Effector memory CD8-positive, alpha-beta T cell (primary cell): Measurements from ENCODE around the gene PPP6C.

Experiments used
- ATAC-seq: fragments of 150-1000 bp; cut with Tn5 transposase; replicated peaks from 2 replicates; pipeline ENCODE4 v1.10.0; 2021; ENCODE audit warnings: mild to moderate bottlenecking, moderate library complexity
- DNase-seq, 3 experiments: peaks; one replicate each; pipeline ENCODE4 v3.0.0; 2021
- H3K27ac Mint-ChIP-seq, 2 donors: one replicate each; pipeline ENCODE4 v1.8.0; 2022; ENCODE audit warnings: mild to moderate bottlenecking in 2 of 2, mixed read lengths in 2 of 2, moderate library complexity in 2 of 2
- H3K27me3 Mint-ChIP-seq, 2 donors: one replicate each; pipeline ENCODE4 v1.8.0; 2022; ENCODE audit warnings: mixed read lengths in 2 of 2
- H3K36me3 Mint-ChIP-seq: one replicate; pipeline ENCODE4 v1.8.0; 2022; ENCODE audit warnings: mild to moderate bottlenecking, moderate library complexity, mixed read lengths; ENCODE audit not compliant: insufficient read depth
- H3K4me1 Mint-ChIP-seq, 2 donors: one replicate each; pipeline ENCODE4 v1.8.0; 2022; ENCODE audit warnings: low read depth in 2 of 2, mixed read lengths in 2 of 2
- H3K4me3 Mint-ChIP-seq, 2 donors: one replicate each; pipeline ENCODE4 v1.8.0; 2022; ENCODE audit warnings: mild to moderate bottlenecking in 2 of 2, mixed read lengths in 2 of 2, moderate library complexity in 2 of 2
- H3K9me3 Mint-ChIP-seq, 2 donors: one replicate each; pipeline ENCODE4 v1.8.0; 2022; ENCODE audit warnings: mixed read lengths in 2 of 2

PPP6C gene

GRCh38 chr9:125143377-125144090 is 46.1 kb downstream of the PPP6C start, which contains the start of gene SCAI:
Gene SCAI (minus strand): TSS chr9:125143528. CDS start chr9:125143437, 91 bp downstream.
- H3K4me1 Mint-ChIP-seq, result peaks cover 19 to 32% of the 10 kb centered on the region in 2 donors
- peak within 1 kb of the TSS; percentile 83 to 87 for H3K27ac Mint-ChIP-seq
- peak within 1 kb of the TSS; percentile 94 to 97 for H3K4me3 Mint-ChIP-seq
- peaks cover 14% of the 10 kb centered on the region for H3K36me3 Mint-ChIP-seq
- DNase-seq (peak; percentile 97 to 98 (median 98)), ATAC-seq (peak; percentile 98)
- no peaks in the 10 kb centered on the region for H3K9me3 Mint-ChIP-seq
- no peaks in the 10 kb centered on the region for H3K27me3 Mint-ChIP-seq

GRCh38 chr9:125142560-125143376 is 46.8 kb downstream of the PPP6C start:
- Mint-ChIP-seq H3K9me3 (no peaks in the 10 kb centered on the region), H3K27ac (peak overlapping the region; percentile 83 to 87), H3K4me1 (peaks cover 19 to 35% of the 10 kb centered on the region in 2 donors), H3K36me3 (peaks cover 18% of the 10 kb centered on the region), H3K4me3 (peak overlapping the region; percentile 94 to 97), H3K27me3 (no peaks in the 10 kb centered on the region)
- DNase-seq, result peak in 1 of 3 experiments; percentile 15
- peak; percentile 15 for ATAC-seq

- H3K9me3 Mint-ChIP-seq, result no peaks in the 10 kb centered on the region
- no peaks in the 10 kb centered on the region for H3K27me3 Mint-ChIP-seq
- peaks cover 20% of the 10 kb centered on the region for H3K36me3 Mint-ChIP-seq
- peak overlapping the region; percentile 94 to 97 for H3K4me3 Mint-ChIP-seq
- H3K4me1 Mint-ChIP-seq, result peaks cover 19 to 35% of the 10 kb centered on the region in 2 donors
- peak overlapping the region; percentile 83 to 87 for H3K27ac Mint-ChIP-seq
- ATAC-seq (no peak), DNase-seq (no peak)
Measured at GRCh38 chr9:125141751-125142150, 47.9 kb downstream of the PPP6C start.

GRCh38 chr9:125141251-125141650 is 48.4 kb downstream of the PPP6C start:
- H3K4me1 Mint-ChIP-seq, result peaks cover 19 to 35% of the 10 kb centered on the region in 2 donors
- no peaks in the 10 kb centered on the region for H3K27me3 Mint-ChIP-seq
- H3K36me3 Mint-ChIP-seq, result peaks cover 20% of the 10 kb centered on the region
- no peak for DNase-seq
- H3K4me3 Mint-ChIP-seq, result no peak overlapping the region
- H3K9me3 Mint-ChIP-seq, result no peaks in the 10 kb centered on the region
- H3K27ac Mint-ChIP-seq, result no peak overlapping the region
- no peak for ATAC-seq

- no peaks in the 10 kb centered on the region for H3K9me3 Mint-ChIP-seq
- peaks cover 20% of the 10 kb centered on the region for H3K36me3 Mint-ChIP-seq
- DNase-seq (no peak), ATAC-seq (no peak)
- no peak overlapping the region for H3K4me3 Mint-ChIP-seq
- peaks cover 19 to 35% of the 10 kb centered on the region in 2 donors for H3K4me1 Mint-ChIP-seq
- no peaks in the 10 kb centered on the region for H3K27me3 Mint-ChIP-seq
- H3K27ac Mint-ChIP-seq, result no peak overlapping the region
Measured at GRCh38 chr9:125140576-125140975, 49.0 kb downstream of the PPP6C start.

GRCh38 chr9:125137200-125137599 is 52.4 kb downstream of the PPP6C start:
- Mint-ChIP-seq H3K27me3 (no peaks in the 10 kb centered on the region), H3K9me3 (no peaks in the 10 kb centered on the region), H3K4me1 (peaks cover 14 to 32% of the 10 kb centered on the region in 2 donors), H3K36me3 (peaks cover 10% of the 10 kb centered on the region), H3K4me3 (no peak overlapping the region), H3K27ac (no peak overlapping the region)
- ATAC-seq (no peak), DNase-seq (no peak)

GRCh38 chr9:125134976-125135375 is 54.6 kb downstream of the PPP6C start:
- DNase-seq, result no peak
- no peak for ATAC-seq
- H3K36me3 Mint-ChIP-seq, result peaks cover 10% of the 10 kb centered on the region
- H3K4me1 Mint-ChIP-seq, result peaks cover 13 to 20% of the 10 kb centered on the region in 2 donors
- H3K9me3 Mint-ChIP-seq, result no peaks in the 10 kb centered on the region
- H3K27ac Mint-ChIP-seq, result no peak overlapping the region
- H3K4me3 Mint-ChIP-seq, result no peak overlapping the region
- no peaks in the 10 kb centered on the region for H3K27me3 Mint-ChIP-seq

GRCh38 chr9:125133403-125134329 is 55.9 kb downstream of the PPP6C start:
- Mint-ChIP-seq H3K4me3 (no peak overlapping the region), H3K36me3 (peaks cover 7% of the 10 kb centered on the region), H3K4me1 (peaks cover 5 to 12% of the 10 kb centered on the region in 2 donors), H3K9me3 (no peaks in the 10 kb centered on the region), H3K27ac (peak overlapping the region in 1 of 2 donors; percentile 17), H3K27me3 (no peaks in the 10 kb centered on the region)
- ATAC-seq (no peak), DNase-seq (no peak)

GRCh38 chr9:125131778-125132177 is 57.8 kb downstream of the PPP6C start:
- DNase-seq (no peak), ATAC-seq (no peak)
- peaks cover 6 to 13% of the 10 kb centered on the region in 2 donors for H3K4me1 Mint-ChIP-seq
- no peaks in the 10 kb centered on the region for H3K27me3 Mint-ChIP-seq
- H3K9me3 Mint-ChIP-seq, result no peaks in the 10 kb centered on the region
- H3K27ac Mint-ChIP-seq, result no peak overlapping the region
- H3K4me3 Mint-ChIP-seq, result no peak overlapping the region
- no peaks in the 10 kb centered on the region for H3K36me3 Mint-ChIP-seq

GRCh38 chr9:125126019-125126746 is 63.4 kb downstream of the PPP6C start:
- H3K36me3 Mint-ChIP-seq, result peaks cover 7% of the 10 kb centered on the region
- DNase-seq (peak; percentile 78 to 79 (median 79)), ATAC-seq (peak; percentile 100)
- no peaks in the 10 kb centered on the region for H3K9me3 Mint-ChIP-seq
- H3K27ac Mint-ChIP-seq, result peak overlapping the region; percentile 93 to 96
- H3K4me3 Mint-ChIP-seq, result peak overlapping the region; percentile 48 to 72
- H3K4me1 Mint-ChIP-seq, result peaks cover 13 to 19% of the 10 kb centered on the region in 2 donors
- no peaks in the 10 kb centered on the region for H3K27me3 Mint-ChIP-seq

- H3K27me3 Mint-ChIP-seq, result no peaks in the 10 kb centered on the region
- peaks cover 15 to 19% of the 10 kb centered on the region in 2 donors for H3K4me1 Mint-ChIP-seq
- DNase-seq, result no peak
- ATAC-seq, result no peak
- H3K27ac Mint-ChIP-seq, result peak overlapping the region; percentile 93 to 96
- peaks cover 7% of the 10 kb centered on the region for H3K36me3 Mint-ChIP-seq
- H3K9me3 Mint-ChIP-seq, result no peaks in the 10 kb centered on the region
- H3K4me3 Mint-ChIP-seq, result peak overlapping the region; percentile 48 to 72
Measured at GRCh38 chr9:125125523-125125922, 64.1 kb downstream of the PPP6C start.

GRCh38 chr9:125121146-125121545 is 68.5 kb downstream of the PPP6C start:
- H3K9me3 Mint-ChIP-seq, result no peaks in the 10 kb centered on the region
- DNase-seq (no peak), ATAC-seq (no peak)
- H3K36me3 Mint-ChIP-seq, result peaks cover 4% of the 10 kb centered on the region
- H3K27ac Mint-ChIP-seq, result peak overlapping the region; percentile 41 to 61
- H3K4me3 Mint-ChIP-seq, result no peak overlapping the region
- H3K27me3 Mint-ChIP-seq, result no peaks in the 10 kb centered on the region
- peaks cover 7 to 9% of the 10 kb centered on the region in 2 donors for H3K4me1 Mint-ChIP-seq
